Measurements from ENCODE around the gene SPAG16.

Gene SPAG16

GRCh38 chr2:214066862-214067261 lies 782.6 kb downstream of the SPAG16 start:
- no peak overlapping the region for H2AFZ ChIP-seq (ENCODE audit: low read length)
- H4K20me1 ChIP-seq (ENCODE audit: insufficient read depth, low read length, poor library complexity, severe bottlenecking), result no peaks in the 10 kb centered on the region
- TF ChIP-seq EZH2phosphoT487 (IDR thresholded peaks at IDR 0.05; ENCODE audit: borderline replicate concordance) (no peak), CTCF (conservative IDR thresholded peaks at IDR 0.05; ENCODE audit: low read length) (no peak)

GRCh38 chr2:214069254-214069653 lies 785.0 kb downstream of the SPAG16 start:
- Histone ChIP-seq H3K36me3 (ENCODE audit: insufficient read depth, low read length) (no peaks in the 10 kb centered on the region), H3K9ac (ENCODE audit: low read depth, low read length, poor library complexity, severe bottlenecking) (no peak overlapping the region), H3K79me2 (ENCODE audit: insufficient read depth, low read length) (no peaks in the 10 kb centered on the region), H4K20me1 (ENCODE audit: insufficient read depth, low read length, poor library complexity, severe bottlenecking) (no peaks in the 10 kb centered on the region), H3K4me2 (ENCODE audit: low read depth, low read length, poor library complexity, severe bottlenecking) (peak overlapping the region; percentile 48), H3K9me2 (replicated peaks; ENCODE audit: low read depth, low read length) (no peaks in the 10 kb centered on the region), H3K9me3 (ENCODE audit: insufficient read depth, low read depth, low read length) (no peaks in the 10 kb centered on the region), H3F3A (ENCODE audit: low read depth) (no peaks in the 10 kb centered on the region), H3K4me1 (ENCODE audit: insufficient read depth, low read length, poor library complexity, severe bottlenecking) (peaks cover 13% of the 10 kb centered on the region), H2AFZ (ENCODE audit: low read length) (no peak overlapping the region), H3K27me3 (ENCODE audit: insufficient read depth, low read length, poor library complexity, severe bottlenecking) (no peaks in the 10 kb centered on the region), H3K4me3 (ENCODE audit: low read length, poor library complexity, severe bottlenecking) (peak overlapping the region; percentile 22)
- TF ChIP-seq EZH2phosphoT487 (IDR thresholded peaks at IDR 0.05; ENCODE audit: borderline replicate concordance), result no peak
- no peak for TF ChIP-seq CTCF (conservative IDR thresholded peaks at IDR 0.05; ENCODE audit: low read length)

More at GRCh38 chr2:214066862-214067261, 782.6 kb downstream of the SPAG16 start:
- no peak overlapping the region for H3K4me2 ChIP-seq (ENCODE audit: low read depth, low read length, poor library complexity, severe bottlenecking)
- H3K4me3 ChIP-seq (ENCODE audit: low read length, poor library complexity, severe bottlenecking), result no peak overlapping the region
- no peaks in the 10 kb centered on the region for H3K9me3 ChIP-seq (ENCODE audit: insufficient read depth, low read depth, low read length)
- H3K9ac ChIP-seq (ENCODE audit: low read depth, low read length, poor library complexity, severe bottlenecking), result no peak overlapping the region
- H3K9me2 ChIP-seq (replicated peaks; ENCODE audit: low read depth, low read length), result no peaks in the 10 kb centered on the region
- H3K27me3 ChIP-seq (ENCODE audit: insufficient read depth, low read length, poor library complexity, severe bottlenecking), result no peaks in the 10 kb centered on the region
- no peaks in the 10 kb centered on the region for H3K36me3 ChIP-seq (ENCODE audit: insufficient read depth, low read length)
- no peaks in the 10 kb centered on the region for H3K79me2 ChIP-seq (ENCODE audit: insufficient read depth, low read length)
- no peaks in the 10 kb centered on the region for H3F3A ChIP-seq (ENCODE audit: low read depth)
- peaks cover 13% of the 10 kb centered on the region for H3K4me1 ChIP-seq (ENCODE audit: insufficient read depth, low read length, poor library complexity, severe bottlenecking)

- TF ChIP-seq CTCF (conservative IDR thresholded peaks at IDR 0.05; ENCODE audit: low read length) (no peak), EZH2phosphoT487 (IDR thresholded peaks at IDR 0.05; ENCODE audit: borderline replicate concordance) (no peak)
- no peak overlapping the region for H3K9ac ChIP-seq (ENCODE audit: low read depth, low read length, poor library complexity, severe bottlenecking)
- H3K4me3 ChIP-seq (ENCODE audit: low read length, poor library complexity, severe bottlenecking), result no peak overlapping the region
- H3K27me3 ChIP-seq (ENCODE audit: insufficient read depth, low read length, poor library complexity, severe bottlenecking), result no peaks in the 10 kb centered on the region
- H3K9me3 ChIP-seq (ENCODE audit: insufficient read depth, low read depth, low read length), result no peaks in the 10 kb centered on the region
- no peak overlapping the region for H2AFZ ChIP-seq (ENCODE audit: low read length)
- no peaks in the 10 kb centered on the region for H3K79me2 ChIP-seq (ENCODE audit: insufficient read depth, low read length)
- H3K4me2 ChIP-seq (ENCODE audit: low read depth, low read length, poor library complexity, severe bottlenecking), result no peak overlapping the region
- H3K4me1 ChIP-seq (ENCODE audit: insufficient read depth, low read length, poor library complexity, severe bottlenecking), result no peaks in the 10 kb centered on the region
- H3K36me3 ChIP-seq (ENCODE audit: insufficient read depth, low read length), result no peaks in the 10 kb centered on the region
- H3K9me2 ChIP-seq (replicated peaks; ENCODE audit: low read depth, low read length), result no peaks in the 10 kb centered on the region
- no peaks in the 10 kb centered on the region for H3F3A ChIP-seq (ENCODE audit: low read depth)
- H4K20me1 ChIP-seq (ENCODE audit: insufficient read depth, low read length, poor library complexity, severe bottlenecking), result no peaks in the 10 kb centered on the region
Observed at GRCh38 chr2:214075456-214075855, 791.2 kb downstream of the SPAG16 start.
